A549 (cell line): Measurements from ENCODE around the gene TBC1D10A. TPM values are rescaled to one million over a fixed set of nuclear protein-coding genes. Genes with fewer than 3 reads are reported as not detected.

Experiments
- ATAC-seq, 2 experiments: fragments of 200-7000 bp in 1 of 2; fragments of >200 bp in 1 of 2; cut with Nextera tagmentation in 1 of 2; cut with Tn5 transposase in 1 of 2; 3 replicates each; pipeline versions ENCODE4 v1.8.0 to v1.9.1; 2018 to 2020; ENCODE audit warnings: mild to moderate bottlenecking in 1 of 2, moderate library complexity in 1 of 2
- CTCF ChIA-PET: fragments of 300-600 bp; sonication (Branson Sonifier 250); formaldehyde crosslinking; extraction: SDS; loops from one replicate; lab custom pipeline; 2021; ENCODE audit warnings: antibody characterized with exemption, inconsistent platforms; lab: Yijun Ruan, JAX
- POLR2A ChIA-PET: fragments of 350-600 bp; formaldehyde crosslinking; extraction: SDS; loops from one replicate; lab custom pipeline; 2021; ENCODE audit warnings: antibody characterized with exemption, inconsistent platforms; lab: Yijun Ruan, JAX
- DNase-seq, 2 experiments: peaks; one replicate each; pipeline versions ENCODE4 v3.0.0 to v3.0.0-alpha.2; 2011 to 2016; ENCODE audit warnings: low read depth in 1 of 2, low spot score in 1 of 2
- FAIRE-seq: peaks from 2 replicates; lab custom pipeline; 2011; peaks lifted over from hg19 to GRCh38; lab: Jason Lieb, UNC
- H3K27ac ChIP-seq, 2 experiments: fragments of >200 bp; sonication (Bioruptor Twin); formaldehyde crosslinking; 3 replicates each; pipeline ENCODE4 v1.5.1; 2016 to 2017
- H3K4me1 ChIP-seq: fragments of >200 bp; sonication (Bioruptor Twin); formaldehyde crosslinking; 3 replicates; pipeline ENCODE4 v1.6.1; 2016
- H3K4me2 ChIP-seq: fragments of >200 bp; sonication (Bioruptor Twin); formaldehyde crosslinking; 3 replicates; pipeline ENCODE4 v1.6.1; 2016
- H3K4me3 ChIP-seq: fragments of >200 bp; sonication (Bioruptor Twin); formaldehyde crosslinking; 3 replicates; pipeline ENCODE4 v1.5.1; 2016
- H3K9me3 ChIP-seq: fragments of >200 bp; sonication (Bioruptor Twin); formaldehyde crosslinking; 3 replicates; pipeline ENCODE4 v1.6.1; 2016
- BHLHE40 ChIP-seq: IDR thresholded peaks from 2 replicates; pipeline ENCODE4 v1.6.1; 2012; ENCODE audit warnings: low read depth, low read length, inconsistent platforms
- CEBPB ChIP-seq, 2 experiments: fragments of >200 bp in 1 of 2; sonication (Bioruptor Twin) in 1 of 2; formaldehyde crosslinking in 1 of 2; IDR thresholded peaks; 2 replicates each; pipeline ENCODE4 v1.6.1; 2012 to 2016
- EHF ChIP-seq: fragments of 250-450 bp; sonication (Bioruptor Pico); IDR thresholded peaks from 2 replicates; pipeline ENCODE4 v1.5.0; 2020; ENCODE audit warnings: mild to moderate bottlenecking
- ELK1 ChIP-seq: fragments of 150-350 bp; IDR thresholded peaks from 2 replicates; pipeline ENCODE4 v1.6.1; 2014; ENCODE audit warnings: low read depth, mild to moderate bottlenecking, low read length
- EP300 ChIP-seq, 2 experiments: fragments of >200 bp; sonication (Bioruptor Twin); formaldehyde crosslinking; IDR thresholded peaks; 2 replicates in 1 of 2; 3 replicates in 1 of 2; pipeline ENCODE4 v1.6.1; 2016 to 2017
- HEYL ChIP-seq: fragments of 250-450 bp; sonication (Bioruptor Pico); IDR thresholded peaks from 2 replicates; pipeline ENCODE4 v1.8.0; 2021; ENCODE audit warnings: mild to moderate bottlenecking, moderate library complexity
- HMGXB4 ChIP-seq: fragments of 250-450 bp; sonication (Bioruptor Pico); IDR thresholded peaks from 2 replicates; pipeline ENCODE4 v1.5.0; 2021; ENCODE audit warnings: mild to moderate bottlenecking, moderate library complexity, borderline replicate concordance
- KDM1A ChIP-seq: fragments of 200-600 bp; sonication (generic); IDR thresholded peaks from 2 replicates; pipeline ENCODE4 v1.6.1; 2016; ENCODE audit warnings: low read depth, mild to moderate bottlenecking
- KDM5A ChIP-seq: fragments of 200-600 bp; sonication (generic); IDR thresholded peaks from 2 replicates; pipeline ENCODE4 v1.6.1; 2016; ENCODE audit warnings: antibody characterized with exemption, mild to moderate bottlenecking
- PBX3 ChIP-seq: IDR thresholded peaks from 2 replicates; pipeline ENCODE4 v1.6.1; 2012
- PHF8 ChIP-seq: fragments of 200-600 bp; sonication (generic); IDR thresholded peaks from 2 replicates; pipeline ENCODE4 v1.6.1; 2016; ENCODE audit warnings: low read depth, mild to moderate bottlenecking, antibody characterized with exemption, moderate library complexity, borderline replicate concordance
- RAD21 ChIP-seq, 2 experiments: fragments of >200 bp in 1 of 2; sonication (Bioruptor Twin) in 1 of 2; formaldehyde crosslinking in 1 of 2; IDR thresholded peaks in 1 of 2; conservative IDR thresholded peaks in 1 of 2; 2 replicates in 1 of 2; 3 replicates in 1 of 2; pipeline ENCODE4 v1.6.1; 2012 to 2018; ENCODE audit warnings: inconsistent platforms in 1 of 2
- RCOR1 ChIP-seq: fragments of 150-350 bp; IDR thresholded peaks from 2 replicates; pipeline ENCODE4 v1.6.1; 2014; ENCODE audit warnings: antibody characterized with exemption, low read length, low read depth
- REST ChIP-seq: fragments of 200-600 bp; sonication (generic); IDR thresholded peaks from 2 replicates; pipeline ENCODE4 v1.6.1; 2016; ENCODE audit warnings: antibody characterized with exemption, mild to moderate bottlenecking, moderate library complexity
- SMC3 ChIP-seq: fragments of >200 bp; sonication (Bioruptor Twin); formaldehyde crosslinking; IDR thresholded peaks from 3 replicates; pipeline ENCODE4 v1.6.1; 2018; ENCODE audit warnings: inconsistent platforms
- TFCP2L1 ChIP-seq: fragments of 250-450 bp; sonication (Bioruptor Pico); IDR thresholded peaks from 2 replicates; pipeline ENCODE4 v1.5.0; 2021; ENCODE audit warnings: mild to moderate bottlenecking
- ZFP36 ChIP-seq: fragments of 450-650 bp; IDR thresholded peaks from 2 replicates; pipeline ENCODE4 v1.6.1; 2014; ENCODE audit warnings: borderline replicate concordance; ENCODE audit not compliant: partially characterized antibody
- WGBS: methylation state at CpG from one replicate; pipeline ENCODE4 v1.1.6; 2017; ENCODE audit errors: missing lambda C conversion rate; 5-methylcytosine and 5-hydroxymethylcytosine counted together
- polyA plus RNA-seq, 4 experiments: library from polyadenylated mRNA; depleted of rRNA in 3 of 4; stranded (reverse); fragments of >200 nt; fragmentation: RNase III in 1 of 4; extraction: RNeasy Plus Mini Kit Qiagen cat#74134 plus additional on column Dnase treatment in 1 of 4; gene quantifications; 2 replicates in 3 of 4; 3 replicates in 1 of 4; pipeline ENCODE4 v1.2.3, GENCODE V29; 2011 to 2017

TBC1D10A gene
- polyA plus RNA-seq, 2 of the 4 experiments (the other 2 are of a cell fraction): 5.8 to 6.8 TPM

GRCh38 chr22:30365891-30366290 lies 39.1 kb upstream of the TBC1D10A start:
- FAIRE-seq: no peak
- Histone ChIP-seq H3K4me1 (no peaks in the 10 kb centered on the region), H3K4me2 (no peak overlapping the region), H3K9me3 (no peaks in the 10 kb centered on the region), H3K27ac (no peak overlapping the region), H3K4me3 (no peak overlapping the region)
- ChIA-PET CTCF (interaction anchor here (1.4 to 2.1 kb wide), 3 partner anchors 31 to 103 kb away, joined by 3 to 6 read pairs (median 5); no protein-coding TSS in a partner anchor), POLR2A (no interaction called here)
- WGBS: 72% methylated on average over 5 of the region's 18 CpGs
- ATAC-seq: no peak
- DNase-seq: no peak
- no peak for TF ChIP-seq REST
- no peak for TF ChIP-seq PHF8

GRCh38 chr22:30362651-30363281 lies 36.0 kb upstream of the TBC1D10A start:
- POLR2A ChIA-PET: no interaction called here

More at GRCh38 chr22:30362651-30363281, 36.0 kb upstream of the TBC1D10A start:
- Histone ChIP-seq H3K4me3 (no peak overlapping the region), H3K9me3 (no peaks in the 10 kb centered on the region), H3K4me2 (no peak overlapping the region), H3K4me1 (0 out of 3 replicates have a peak, but pooled peaks cover under 1% of the 10 kb centered on the region), H3K27ac (no peak overlapping the region)
- WGBS: 75% methylated on average over 7 of the region's 7 CpGs
- no peak for FAIRE-seq
- TF ChIP-seq ELK1 (no peak), SMC3 (no peak), CEBPB (IDR thresholded peaks at IDR 0.05) (no peak), KDM1A (no peak), HEYL (CRISPR knock-in tag) (no peak), EP300 (IDR thresholded peaks at IDR 0.05) (no peak), KDM5A (no peak), BHLHE40 (no peak), ZFP36 (no peak), PBX3 (no peak), EHF (no peak), HMGXB4 (CRISPR knock-in tag) (no peak), RAD21 (conservative IDR thresholded peaks at IDR 0.05 in 1 of 2, IDR thresholded peaks at IDR 0.05 in 1 of 2) (no peak), RCOR1 (no peak), TFCP2L1 (CRISPR knock-in tag) (no peak)
- DNase-seq: no peak
- peak; percentile 30 to 34; a peak in 3 of 6 replicates for ATAC-seq
- CTCF ChIA-PET: interaction anchor here (1.4 kb wide), 1 partner anchor 24 kb away, joined by 3 read pairs; the partner anchor contains the start of gene RNF215
